Measurements from ENCODE around the gene MAGED1.

MAGED1 gene

DNA sequence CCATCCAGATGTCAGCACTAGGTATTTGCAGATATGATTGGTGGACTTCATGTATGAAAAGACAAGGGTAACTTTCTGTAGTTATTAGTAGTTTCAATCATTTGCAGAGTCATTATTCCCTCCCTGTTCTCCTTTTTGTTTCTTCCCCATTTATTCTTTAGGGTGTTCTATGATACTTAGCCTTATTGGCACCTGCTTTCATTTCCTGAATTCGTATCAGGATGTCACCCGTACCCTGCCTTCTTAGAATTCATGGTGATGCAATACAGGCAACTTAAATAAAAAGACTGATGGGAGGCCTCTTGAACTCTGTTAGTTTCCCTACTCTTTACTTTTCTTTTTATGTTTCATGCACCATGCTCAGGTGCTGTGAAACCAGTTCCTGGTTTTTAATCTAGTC, 24.2 kb downstream of the MAGED1 start:
- in situ Hi-C loops (cut with HindIII; ENCODE audit: low pct_unique_long_range_greater_than_20kb, low sequenced_read_pairs): no loop called here
- no peak for DNase-seq (ENCODE audit: low read depth in 1 of 2, low spot score in 1 of 2)
- TF ChIP-seq JUND (IDR thresholded peaks at IDR 0.05; ENCODE audit: low read depth): no peak

- no peak for TF ChIP-seq JUND (IDR thresholded peaks at IDR 0.05; ENCODE audit: low read depth)
- no peak for DNase-seq (ENCODE audit: low read depth in 1 of 2, low spot score in 1 of 2)
- in situ Hi-C loops (cut with HindIII; ENCODE audit: low pct_unique_long_range_greater_than_20kb, low sequenced_read_pairs): no loop called here
Observed at GRCh38 chrX:51922561-51922960, 29.1 kb downstream of the MAGED1 start.

DNA sequence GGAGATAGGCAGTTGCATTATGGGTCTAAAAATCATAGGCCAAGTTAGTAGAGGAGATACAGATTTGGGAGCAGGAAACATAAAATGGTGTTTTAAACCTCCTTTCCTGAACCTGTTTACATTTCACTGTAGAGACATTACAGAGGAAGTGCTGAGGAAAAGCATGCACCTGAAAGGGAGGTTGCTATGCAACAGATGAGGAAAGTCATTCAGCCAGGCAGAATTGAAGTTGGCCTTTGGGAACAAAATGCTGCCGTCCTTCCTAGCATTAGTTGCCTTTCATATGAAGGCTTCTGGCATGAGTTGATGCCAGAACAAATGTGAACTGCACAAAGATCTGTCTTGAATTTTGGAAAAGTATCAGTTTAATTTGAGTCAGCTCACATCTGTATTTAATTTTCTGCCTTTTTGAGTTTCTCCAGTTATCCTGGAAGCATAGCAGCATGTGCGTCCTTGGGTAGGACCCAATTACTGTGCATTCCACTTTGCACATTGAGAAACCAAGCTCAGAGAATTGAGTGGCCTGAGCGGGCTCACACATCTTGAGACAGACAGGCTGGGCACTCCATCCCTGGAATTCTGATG, 38.2 kb downstream of the MAGED1 start:
- TF ChIP-seq JUND (IDR thresholded peaks at IDR 0.05; ENCODE audit: low read depth): no peak
- DNase-seq (ENCODE audit: low read depth in 1 of 2, low spot score in 1 of 2): no peak
- in situ Hi-C loops (cut with HindIII; ENCODE audit: low pct_unique_long_range_greater_than_20kb, low sequenced_read_pairs): no loop called here

Measured in T47D (cell line).